Fibroblast of lung (primary cell): ENCODE results near the gene MAP7D2.

ENCODE experiments used
- CTCF ChIP-seq, 2 donors: IDR thresholded peaks in 1 of 2; conservative IDR thresholded peaks in 1 of 2; 1 replicate in 1 of 2; 2 replicates in 1 of 2; pipeline ENCODE4 v1.5.1; 2011 to 2012; ENCODE audit warnings: low read length in 2 of 2, control low read depth in 1 of 2, inconsistent platforms in 1 of 2, low read depth in 1 of 2, mild to moderate bottlenecking in 1 of 2
- EZH2 ChIP-seq: IDR thresholded peaks from 2 replicates; pipeline ENCODE4 v1.5.1; 2012; ENCODE audit warnings: low read length, control low read depth, mild to moderate bottlenecking; ENCODE audit errors: missing control alignments

GRCh38 chrX:20139966-20140365, 23.3 kb upstream of the MAP7D2 start:
- no peak for TF ChIP-seq CTCF (conservative IDR thresholded peaks at IDR 0.05 in 1 of 2, IDR thresholded peaks at IDR 0.05 in 1 of 2; ENCODE audit: low read depth in 1 of 2, low read length in 2 of 2)
- no peak for TF ChIP-seq EZH2
